IMR-90 (cell line): ENCODE data around the gene MRPS21. TPM values are rescaled to one million over a fixed set of nuclear protein-coding genes. Genes with fewer than 3 reads are reported as not detected.

ENCODE experiments used
- ATAC-seq: fragments of 200-7000 bp; cut with Tn5 transposase; 2 replicates; pipeline ENCODE4 v1.9.1; 2020; ENCODE audit warnings: low read depth, mild to moderate bottlenecking, moderate library complexity
- BruUV-seq: library from RNA; stranded (reverse); fragments of 400-500 nt; replicated peaks from 2 replicates; lab custom pipeline; 2021; lab: Mats Ljungman, UMichigan
- CTCF ChIA-PET: fragments of 300-600 bp; formaldehyde crosslinking; extraction: SDS; loops from one replicate; lab custom pipeline; 2021; ENCODE audit warnings: antibody characterized with exemption; lab: Yijun Ruan, JAX
- POLR2A ChIA-PET: fragments of 300-600 bp; sonication (Branson Sonifier 250); formaldehyde crosslinking; loops from one replicate; lab custom pipeline; 2022; ENCODE audit warnings: antibody characterized with exemption; ENCODE audit not compliant: unreplicated experiment; lab: Charles Lee
- DNase-seq: peaks from one replicate; pipeline ENCODE4 v3.0.0; 2013
- H2AFZ ChIP-seq: replicated peaks from 2 replicates; pipeline ENCODE3; 2013; ENCODE audit warnings: low read length, mild to moderate bottlenecking; ENCODE audit not compliant: poor library complexity
- H2AK5ac ChIP-seq: 2 replicates; pipeline ENCODE4 v1.6.1; 2013; ENCODE audit warnings: low read depth, low read length, inconsistent platforms
- H2AK9ac ChIP-seq: replicated peaks from 2 replicates; pipeline ENCODE3; 2013; ENCODE audit warnings: mild to moderate bottlenecking, low read depth, low read length, moderate library complexity; ENCODE audit not compliant: poor library complexity
- H2BK120ac ChIP-seq: 2 replicates; pipeline ENCODE4 v1.6.1; 2013; ENCODE audit warnings: low read depth, low read length, inconsistent platforms
- H2BK15ac ChIP-seq: 3 replicates; pipeline ENCODE4 v1.6.1; 2013; ENCODE audit warnings: low read depth, low read length, inconsistent platforms
- H2BK20ac ChIP-seq: 2 replicates; pipeline ENCODE4 v1.6.1; 2013; ENCODE audit warnings: low read depth, mild to moderate bottlenecking, inconsistent platforms, low read length, moderate library complexity
- H2BK5ac ChIP-seq: 2 replicates; pipeline ENCODE4 v1.6.1; 2013; ENCODE audit warnings: mild to moderate bottlenecking, low read depth, low read length, inconsistent platforms; ENCODE audit not compliant: poor library complexity, severe bottlenecking
- H3K14ac ChIP-seq: replicated peaks from 2 replicates; pipeline ENCODE4 v1.6.1; 2013; ENCODE audit warnings: low read depth, low read length, inconsistent platforms
- H3K18ac ChIP-seq: 2 replicates; pipeline ENCODE4 v1.6.1; 2013; ENCODE audit warnings: low read depth, low read length, control low read depth
- H3K23ac ChIP-seq: 2 replicates; pipeline ENCODE4 v1.6.1; 2013; ENCODE audit warnings: low read depth, low read length, inconsistent platforms
- H3K27ac ChIP-seq: 2 replicates; pipeline ENCODE4 v1.5.1; 2013; ENCODE audit warnings: mild to moderate bottlenecking, control low read depth, low read length; ENCODE audit not compliant: insufficient read depth
- H3K27me3 ChIP-seq: 2 replicates; pipeline ENCODE4 v1.6.1; 2013; ENCODE audit warnings: low read length; ENCODE audit not compliant: control insufficient read depth, insufficient read depth
- H3K36me3 ChIP-seq: 2 replicates; pipeline ENCODE4 v1.6.1; 2013; ENCODE audit warnings: low read length, mixed read lengths; ENCODE audit not compliant: control insufficient read depth, insufficient read depth
- H3K4ac ChIP-seq: 2 replicates; pipeline ENCODE4 v1.6.1; 2013; ENCODE audit warnings: low read depth, low read length, inconsistent platforms
- H3K4me1 ChIP-seq: 2 replicates; pipeline ENCODE4 v1.6.1; 2013; ENCODE audit warnings: low read length, mixed read lengths; ENCODE audit not compliant: control insufficient read depth, insufficient read depth
- H3K4me2 ChIP-seq: 2 replicates; pipeline ENCODE4 v1.6.1; 2013; ENCODE audit warnings: low read depth, mild to moderate bottlenecking, control low read depth, low read length, moderate library complexity
- H3K4me3 ChIP-seq: 2 replicates; pipeline ENCODE4 v1.5.1; 2013; ENCODE audit warnings: low read depth, mild to moderate bottlenecking, control low read depth, low read length, moderate library complexity; ENCODE audit not compliant: insufficient read depth
- H3K56ac ChIP-seq: 2 replicates; pipeline ENCODE4 v1.6.1; 2013; ENCODE audit warnings: low read length, inconsistent platforms; ENCODE audit not compliant: insufficient read depth; ENCODE audit errors: extremely low read depth
- H3K79me1 ChIP-seq, 2 experiments: 2 replicates each; pipeline ENCODE4 v1.6.1; 2013; ENCODE audit warnings: low read length in 2 of 2, inconsistent platforms in 1 of 2, low read depth in 1 of 2
- H3K9ac ChIP-seq: 2 replicates; pipeline ENCODE4 v1.6.1; 2013; ENCODE audit warnings: low read depth, low read length, control low read depth
- H3K9me1 ChIP-seq: 2 replicates; pipeline ENCODE4 v1.6.1; 2013; ENCODE audit warnings: low read length, inconsistent platforms; ENCODE audit not compliant: insufficient read depth
- H3K9me3 ChIP-seq: 2 replicates; pipeline ENCODE4 v1.6.1; 2013; ENCODE audit warnings: low read length; ENCODE audit not compliant: control insufficient read depth, insufficient read depth
- H4K20me1 ChIP-seq: 2 replicates; pipeline ENCODE4 v1.6.1; 2013; ENCODE audit warnings: low read length, inconsistent platforms; ENCODE audit not compliant: insufficient read depth
- H4K5ac ChIP-seq: 2 replicates; pipeline ENCODE4 v1.6.1; 2013; ENCODE audit warnings: mild to moderate bottlenecking, low read depth, low read length, control low read depth
- H4K8ac ChIP-seq, 2 experiments: 2 replicates each; pipeline ENCODE4 v1.6.1; 2013; ENCODE audit warnings: low read depth in 2 of 2, low read length in 2 of 2, control low read depth in 1 of 2, inconsistent platforms in 1 of 2
- H4K91ac ChIP-seq: 2 replicates; pipeline ENCODE4 v1.6.1; 2013; ENCODE audit warnings: low read depth, low read length, inconsistent platforms; ENCODE audit not compliant: insufficient read depth
- BHLHE40 ChIP-seq: fragments of 150-350 bp; IDR thresholded peaks from 2 replicates; pipeline ENCODE4 v1.6.1; 2016; ENCODE audit warnings: mild to moderate bottlenecking, low read depth, low read length
- CHD1 ChIP-seq: IDR thresholded peaks from 2 replicates; pipeline ENCODE4 v1.6.1; 2012; ENCODE audit warnings: low read depth, low read length, improper control_type of control experiment
- FOS ChIP-seq: fragments of 150-350 bp; IDR thresholded peaks from 2 replicates; pipeline ENCODE4 v1.6.1; 2016; ENCODE audit warnings: low read depth, low read length
- MAFK ChIP-seq: IDR thresholded peaks from 2 replicates; pipeline ENCODE4 v1.6.1; 2012; ENCODE audit warnings: low read depth, low read length, improper control_type of control experiment
- MAZ ChIP-seq: IDR thresholded peaks from 2 replicates; pipeline ENCODE4 v1.6.1; 2012; ENCODE audit warnings: low read depth, mild to moderate bottlenecking, low read length, improper control_type of control experiment, moderate library complexity, borderline replicate concordance
- MXI1 ChIP-seq: IDR thresholded peaks from 2 replicates; pipeline ENCODE4 v1.6.1; 2012; ENCODE audit warnings: low read depth, mild to moderate bottlenecking, low read length, moderate library complexity, borderline replicate concordance
- NFE2L2 ChIP-seq: fragments of 150-350 bp; IDR thresholded peaks from 2 replicates; pipeline ENCODE4 v1.6.1; 2016; ENCODE audit warnings: low read depth, mild to moderate bottlenecking, low read length
- POLR2A ChIP-seq: IDR thresholded peaks from 2 replicates; pipeline ENCODE4 v1.6.1; 2012; ENCODE audit warnings: mild to moderate bottlenecking, low read depth, low read length
- RCOR1 ChIP-seq: IDR thresholded peaks from 2 replicates; pipeline ENCODE4 v1.6.1; 2012; ENCODE audit warnings: mild to moderate bottlenecking, low read length, improper control_type of control experiment; ENCODE audit not compliant: insufficient replicate concordance
- SMC3 ChIP-seq: fragments of 150-350 bp; IDR thresholded peaks from 2 replicates; pipeline ENCODE4 v1.6.1; 2016; ENCODE audit warnings: low read depth, mild to moderate bottlenecking, antibody characterized with exemption, low read length, moderate library complexity
- WGBS, 2 experiments: methylation state at CpG; one replicate each; pipeline versions ENCODE4 v1.1.5 to v1.1.7; 2013; ENCODE audit warnings: missing lambda C conversion rate in 2 of 2; ENCODE audit not compliant: insufficient read length in 1 of 2; ENCODE audit errors: extremely low coverage in 2 of 2; 5-methylcytosine and 5-hydroxymethylcytosine counted together
- dilution Hi-C: fragments of 300-500 bp; cut with HindIII; formaldehyde crosslinking; loops from one replicate; pipeline ENCODE4 v1.14.3; 2018; ENCODE audit warnings: low sequenced_read_pairs; ENCODE audit not compliant: unreplicated experiment
- in situ Hi-C: fragments of 300-500 bp; cut with MboI; formaldehyde crosslinking; loops from 3 replicates; pipeline ENCODE4 v1.14.3; 2019; ENCODE audit warnings: low sequenced_read_pairs, inconsistent platforms, mixed read lengths
- intact Hi-C: fragments of 100-400 bp; cut with micrococcal nuclease; formaldehyde crosslinking; loops from 2 replicates; pipeline ENCODE4 v1.10.0; 2022
- polyA plus RNA-seq, 3 experiments: library from polyadenylated mRNA; depleted of rRNA; stranded (reverse); fragments of >200 nt; gene quantifications; 2 replicates each; pipeline ENCODE4 v1.2.3, GENCODE V29; 2012; ENCODE audit warnings: low replicate concordance in 1 of 3
- total RNA-seq: library from RNA; depleted of rRNA; stranded (reverse); fragments of >200 nt; gene quantifications from 2 replicates; pipeline ENCODE4 v1.2.3, GENCODE V29; 2012
- TF ChIP-seq, protein P1 (sequence below): fragments of 150-350 bp; IDR thresholded peaks from 2 replicates; pipeline ENCODE4 v1.6.1; 2017; ENCODE audit warnings: mild to moderate bottlenecking, antibody characterized with exemption, low read length, low read depth
- TF ChIP-seq, protein P2 (sequence below): conservative IDR thresholded peaks from 2 replicates; pipeline ENCODE4 v1.5.1; 2012; ENCODE audit warnings: mild to moderate bottlenecking, low read depth, low read length, improper control_type of control experiment

MRPS21 gene
- total and polyA plus RNA-seq, 2 of the 4 experiments (the other 2 are of a cell fraction) = 52.3 to 74.6 TPM

DNA sequence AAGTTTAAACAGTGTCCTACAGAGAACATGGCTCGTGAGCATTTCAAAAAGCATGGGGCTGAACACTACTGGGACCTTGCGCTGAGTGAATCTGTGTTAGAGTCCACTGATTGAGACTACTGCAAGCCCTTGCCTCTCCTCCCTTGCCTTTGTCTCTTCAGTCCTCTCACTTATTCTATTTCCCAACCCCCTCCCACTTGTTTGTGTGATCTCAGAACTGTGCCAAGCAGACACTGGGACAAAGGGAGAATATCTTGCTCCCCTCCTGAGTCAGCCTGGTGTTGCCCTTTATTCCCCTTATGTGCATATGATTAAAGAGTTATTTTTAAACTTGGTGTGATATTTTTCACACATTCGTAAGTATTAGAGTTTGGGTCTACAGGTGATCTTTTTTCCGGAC is 59.2 kb downstream of the MRPS21 start:
- H3K79me1 ChIP-seq = 0 out of 4 replicates have a peak, but pooled peaks cover 2 to 12% of the 10 kb centered on the region in 2 experiments
- TF ChIP-seq MXI1 = no peak
- no peak for TF ChIP-seq BHLHE40
- TF ChIP-seq NFE2L2 = no peak
- TF ChIP-seq MAZ = no peak
- TF ChIP-seq POLR2A = no peak
- no peak for TF ChIP-seq SMC3
- TF ChIP-seq, protein P1, sequence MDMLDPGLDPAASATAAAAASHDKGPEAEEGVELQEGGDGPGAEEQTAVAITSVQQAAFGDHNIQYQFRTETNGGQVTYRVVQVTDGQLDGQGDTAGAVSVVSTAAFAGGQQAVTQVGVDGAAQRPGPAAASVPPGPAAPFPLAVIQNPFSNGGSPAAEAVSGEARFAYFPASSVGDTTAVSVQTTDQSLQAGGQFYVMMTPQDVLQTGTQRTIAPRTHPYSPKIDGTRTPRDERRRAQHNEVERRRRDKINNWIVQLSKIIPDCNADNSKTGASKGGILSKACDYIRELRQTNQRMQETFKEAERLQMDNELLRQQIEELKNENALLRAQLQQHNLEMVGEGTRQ = no peak
- no peak for TF ChIP-seq CHD1
- TF ChIP-seq, protein P2, sequence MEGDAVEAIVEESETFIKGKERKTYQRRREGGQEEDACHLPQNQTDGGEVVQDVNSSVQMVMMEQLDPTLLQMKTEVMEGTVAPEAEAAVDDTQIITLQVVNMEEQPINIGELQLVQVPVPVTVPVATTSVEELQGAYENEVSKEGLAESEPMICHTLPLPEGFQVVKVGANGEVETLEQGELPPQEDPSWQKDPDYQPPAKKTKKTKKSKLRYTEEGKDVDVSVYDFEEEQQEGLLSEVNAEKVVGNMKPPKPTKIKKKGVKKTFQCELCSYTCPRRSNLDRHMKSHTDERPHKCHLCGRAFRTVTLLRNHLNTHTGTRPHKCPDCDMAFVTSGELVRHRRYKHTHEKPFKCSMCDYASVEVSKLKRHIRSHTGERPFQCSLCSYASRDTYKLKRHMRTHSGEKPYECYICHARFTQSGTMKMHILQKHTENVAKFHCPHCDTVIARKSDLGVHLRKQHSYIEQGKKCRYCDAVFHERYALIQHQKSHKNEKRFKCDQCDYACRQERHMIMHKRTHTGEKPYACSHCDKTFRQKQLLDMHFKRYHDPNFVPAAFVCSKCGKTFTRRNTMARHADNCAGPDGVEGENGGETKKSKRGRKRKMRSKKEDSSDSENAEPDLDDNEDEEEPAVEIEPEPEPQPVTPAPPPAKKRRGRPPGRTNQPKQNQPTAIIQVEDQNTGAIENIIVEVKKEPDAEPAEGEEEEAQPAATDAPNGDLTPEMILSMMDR = no peak
- TF ChIP-seq MAFK = no peak
- TF ChIP-seq RCOR1 = no peak
- TF ChIP-seq FOS = no peak
- CTCF ChIA-PET = no interaction called here
- no peak overlapping the region for H4K91ac ChIP-seq
- dilution Hi-C loops (no loop called here), in situ Hi-C loops (no loop called here), intact Hi-C loops (no loop called here)
- no peaks in the 10 kb centered on the region for H3K9me1 ChIP-seq
- H2AK9ac ChIP-seq = no peak overlapping the region
- H2AK5ac ChIP-seq = no peak overlapping the region
- POLR2A ChIA-PET = no interaction called here
- no peak overlapping the region for H3K4me2 ChIP-seq
- H3K36me3 ChIP-seq = peaks cover 33% of the 10 kb centered on the region
- H3K9me3 ChIP-seq = no peaks in the 10 kb centered on the region
- H3K4me1 ChIP-seq = no peaks in the 10 kb centered on the region
- no peaks in the 10 kb centered on the region for H4K20me1 ChIP-seq
- H2BK5ac ChIP-seq = no peak overlapping the region
- no peaks in the 10 kb centered on the region for H3K27me3 ChIP-seq
- ATAC-seq = no peak
- no peak overlapping the region for H3K4me3 ChIP-seq
- no peak overlapping the region for H3K23ac ChIP-seq
- H4K5ac ChIP-seq = no peak overlapping the region
- H4K8ac ChIP-seq = no peak overlapping the region
- no peak overlapping the region for H3K14ac ChIP-seq
- DNase-seq = no peak
- H3K9ac ChIP-seq = no peak overlapping the region
- no peak overlapping the region for H3K27ac ChIP-seq
- H2AFZ ChIP-seq = no peak overlapping the region
- no peak overlapping the region for H3K56ac ChIP-seq
- no peak overlapping the region for H2BK20ac ChIP-seq
- H2BK120ac ChIP-seq = no peak overlapping the region
- 100% methylated on average over 2 of the region's 4 CpGs; no CpG with 5 or more reads in 1 of the 2 experiments for WGBS, 2 experiments
- H3K18ac ChIP-seq = no peak overlapping the region
- no TSS peak for BruUV-seq
- H3K4ac ChIP-seq = no peak overlapping the region
- H2BK15ac ChIP-seq = no peak overlapping the region
